Body of pancreas (tissue), 4 donors: Measurements from ENCODE around the gene LYG2. TPM values are rescaled to one million over a fixed set of nuclear protein-coding genes. Genes with fewer than 3 reads are reported as not detected.

Source experiments
- ATAC-seq: fragments of 150-250 bp; one replicate; pipeline ENCODE4 v1.9.1; 2016
- DNase-seq, 4 donors: peaks; one replicate each; pipeline ENCODE4 v3.0.0-alpha.2; 2019
- H3K27ac ChIP-seq, 4 donors: fragments of 200-600 bp; sonication (generic); 1 replicate in 3 of 4; 2 replicates in 1 of 4; pipeline versions ENCODE4 v1.5.1 to v1.6.1; 2016 to 2019; ENCODE audit warnings: mild to moderate bottlenecking in 1 of 4, mixed read lengths in 1 of 4, moderate library complexity in 1 of 4
- H3K27me3 ChIP-seq, 2 donors: fragments of 200-600 bp; sonication (generic); one replicate each; pipeline ENCODE4 v1.6.0; 2016; ENCODE audit warnings: mild to moderate bottlenecking in 1 of 2
- H3K36me3 ChIP-seq, 2 donors: fragments of 200-600 bp; sonication (generic); replicated peaks in 1 of 2; 2 replicates each; pipeline ENCODE4 v1.5.1; 2016; ENCODE audit warnings: low read depth in 2 of 2; ENCODE audit not compliant: insufficient read depth in 1 of 2
- H3K4me1 ChIP-seq: fragments of 200-600 bp; sonication (generic); one replicate; pipeline ENCODE4 v1.6.0; 2016
- H3K4me3 ChIP-seq, 2 donors: fragments of 200-600 bp; sonication (generic); 1 replicate in 1 of 2; 2 replicates in 1 of 2; pipeline ENCODE4 v1.5.1; 2016 to 2019
- H3K9me3 ChIP-seq, 3 donors: fragments of 200-600 bp; sonication (generic); 1 replicate in 2 of 3; 2 replicates in 1 of 3; pipeline ENCODE4 v1.5.1; 2016
- POLR2A ChIP-seq, 3 donors: fragments of 450-650 bp; IDR thresholded peaks; one replicate each; pipeline ENCODE4 v1.6.1; 2016; ENCODE audit warnings: antibody characterized with exemption in 3 of 3, mild to moderate bottlenecking in 2 of 3
- WGBS, 2 donors: methylation state at CpG; one replicate each; pipeline ENCODE4 v1.1.5; 2017; 5-methylcytosine and 5-hydroxymethylcytosine counted together
- intact Hi-C: fragments of 100-400 bp; cut with DNase I; formaldehyde crosslinking; loops from one replicate; pipeline ENCODE4 v1.15.1; 2023
- total RNA-seq, 2 donors: library from RNA; depleted of rRNA; stranded (reverse); fragments of >200 nt; gene quantifications; one replicate each; pipeline ENCODE4 v1.1.0, GENCODE V29; 2016
- TF ChIP-seq, protein P1 (sequence below), 7 experiments: fragments of 450-650 bp in 4 of 7; fragments of 200-600 bp in 3 of 7; sonication (generic) in 3 of 7; IDR thresholded peaks; one replicate each; pipeline ENCODE4 v1.5.1; 2016 to 2019; ENCODE audit warnings: antibody characterized with exemption in 7 of 7

Gene LYG2
- total RNA-seq, 2 donors from 2014 or later: not detected

DNA sequence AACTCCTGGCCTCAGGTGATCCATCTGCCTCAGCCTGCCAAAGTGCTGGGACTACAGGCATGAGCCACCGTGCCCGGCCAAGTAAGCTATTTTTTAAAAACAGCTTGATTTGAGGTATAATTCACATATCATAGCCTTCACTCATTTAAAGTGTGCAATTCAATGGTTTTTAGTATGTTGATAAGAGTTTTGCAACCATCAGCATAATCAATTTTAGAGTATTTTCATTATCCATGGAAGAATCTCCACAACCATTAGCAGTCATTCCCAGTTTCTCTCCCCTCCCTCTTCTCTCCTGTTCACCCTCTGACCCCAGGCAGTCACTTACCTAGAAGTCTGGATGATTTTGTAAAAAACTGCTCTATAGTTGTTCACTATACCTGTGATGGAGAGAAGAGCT is 4.7 kb upstream of the LYG2 start:
- no peaks in the 10 kb centered on the region for H3K27me3 ChIP-seq
- H3K36me3 ChIP-seq: no peaks in the 10 kb centered on the region
- intact Hi-C loops: no loop called here
- DNase-seq: no peak
- TF ChIP-seq POLR2A (IDR thresholded peaks at IDR 0.05): no peak
- TF ChIP-seq, protein P1, sequence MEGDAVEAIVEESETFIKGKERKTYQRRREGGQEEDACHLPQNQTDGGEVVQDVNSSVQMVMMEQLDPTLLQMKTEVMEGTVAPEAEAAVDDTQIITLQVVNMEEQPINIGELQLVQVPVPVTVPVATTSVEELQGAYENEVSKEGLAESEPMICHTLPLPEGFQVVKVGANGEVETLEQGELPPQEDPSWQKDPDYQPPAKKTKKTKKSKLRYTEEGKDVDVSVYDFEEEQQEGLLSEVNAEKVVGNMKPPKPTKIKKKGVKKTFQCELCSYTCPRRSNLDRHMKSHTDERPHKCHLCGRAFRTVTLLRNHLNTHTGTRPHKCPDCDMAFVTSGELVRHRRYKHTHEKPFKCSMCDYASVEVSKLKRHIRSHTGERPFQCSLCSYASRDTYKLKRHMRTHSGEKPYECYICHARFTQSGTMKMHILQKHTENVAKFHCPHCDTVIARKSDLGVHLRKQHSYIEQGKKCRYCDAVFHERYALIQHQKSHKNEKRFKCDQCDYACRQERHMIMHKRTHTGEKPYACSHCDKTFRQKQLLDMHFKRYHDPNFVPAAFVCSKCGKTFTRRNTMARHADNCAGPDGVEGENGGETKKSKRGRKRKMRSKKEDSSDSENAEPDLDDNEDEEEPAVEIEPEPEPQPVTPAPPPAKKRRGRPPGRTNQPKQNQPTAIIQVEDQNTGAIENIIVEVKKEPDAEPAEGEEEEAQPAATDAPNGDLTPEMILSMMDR (IDR thresholded peaks at IDR 0.05): no peak
- no peak overlapping the region for H3K27ac ChIP-seq
- no peaks in the 10 kb centered on the region for H3K9me3 ChIP-seq
- no peaks in the 10 kb centered on the region for H3K4me1 ChIP-seq
- no peak overlapping the region for H3K4me3 ChIP-seq
- no peak for ATAC-seq
- WGBS, 2 donors: 94 to 96% methylated on average over 2 of the region's 2 CpGs

DNA sequence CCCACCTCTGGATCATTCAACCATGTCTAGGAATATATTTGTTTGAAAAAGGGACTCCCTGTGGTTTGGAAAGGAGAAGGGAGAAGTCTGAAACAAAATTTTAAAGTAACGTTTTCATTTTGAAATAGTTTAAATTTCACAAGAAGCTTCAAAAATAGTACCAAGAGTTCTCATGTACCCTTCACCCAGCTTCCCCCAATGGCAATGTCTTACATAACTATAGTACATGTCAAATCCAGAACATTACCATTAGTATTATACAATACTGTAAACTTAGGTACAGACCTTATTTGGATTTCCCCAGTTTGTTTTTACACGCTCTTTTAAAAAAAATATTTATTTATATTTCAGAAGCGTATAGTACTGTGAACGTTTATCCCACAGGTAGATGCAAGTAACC is 4.0 kb upstream of the LYG2 start:
- H3K4me1 ChIP-seq: no peaks in the 10 kb centered on the region
- 90% methylated on average over 4 of the region's 4 CpGs for WGBS, 2 donors
- H3K27ac ChIP-seq: no peak overlapping the region
- no peak overlapping the region for H3K4me3 ChIP-seq
- ATAC-seq: no peak
- no peaks in the 10 kb centered on the region for H3K27me3 ChIP-seq
- H3K36me3 ChIP-seq: no peaks in the 10 kb centered on the region
- no peaks in the 10 kb centered on the region for H3K9me3 ChIP-seq
- no peak for DNase-seq
- TF ChIP-seq, protein P1 (IDR thresholded peaks at IDR 0.05): no peak
- intact Hi-C loops: no loop called here

DNA sequence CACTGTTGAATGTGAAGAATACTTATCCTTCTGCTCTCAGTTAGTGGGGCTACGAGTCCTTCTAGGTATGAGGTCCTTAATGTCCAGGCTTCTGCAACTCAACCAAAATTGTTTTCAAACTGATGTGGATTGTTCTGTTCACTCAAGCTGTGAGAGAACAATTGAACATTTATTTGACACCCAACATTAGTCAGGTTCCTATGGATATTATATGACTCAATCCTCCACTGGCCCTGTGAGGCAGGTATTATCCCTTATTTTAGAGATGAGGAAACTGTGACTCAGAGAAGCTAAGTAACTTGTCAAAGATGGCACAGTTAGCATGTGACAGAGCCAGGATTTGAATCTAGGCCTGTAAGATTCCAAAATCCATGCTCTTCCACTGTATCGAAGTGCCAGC is 1.2 kb upstream of the LYG2 start:
- no peaks in the 10 kb centered on the region for H3K9me3 ChIP-seq
- WGBS, 2 donors: 89 to 97% methylated on average over 2 of the region's 2 CpGs
- H3K4me1 ChIP-seq: no peaks in the 10 kb centered on the region
- H3K27ac ChIP-seq: no peak overlapping the region
- intact Hi-C loops: no loop called here
- TF ChIP-seq, protein P1 (IDR thresholded peaks at IDR 0.05): no peak
- TF ChIP-seq POLR2A (IDR thresholded peaks at IDR 0.05): no peak
- no peak for DNase-seq
- ATAC-seq: no peak
- no peaks in the 10 kb centered on the region for H3K27me3 ChIP-seq
- no peaks in the 10 kb centered on the region for H3K36me3 ChIP-seq
- H3K4me3 ChIP-seq: no peak overlapping the region

DNA sequence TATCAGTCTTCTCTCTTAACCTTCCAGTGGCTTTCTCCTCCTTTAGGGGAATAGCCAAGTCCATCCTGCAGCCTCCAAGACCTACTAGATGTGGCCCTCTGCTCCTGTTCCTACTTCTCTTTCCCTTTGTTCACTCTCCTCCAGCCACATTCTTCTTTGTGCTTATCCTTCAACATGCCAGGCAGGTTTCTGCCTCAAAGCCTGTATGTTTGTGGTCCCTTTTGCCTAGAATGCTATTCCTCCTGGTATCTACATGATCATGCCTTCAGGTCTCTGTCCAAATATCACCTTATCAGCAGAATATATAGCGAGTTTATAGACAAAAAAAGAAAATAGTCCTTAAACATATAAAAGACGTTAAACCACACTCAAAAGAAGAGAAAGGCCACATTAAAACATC is 5.5 kb downstream of the LYG2 start:
- TF ChIP-seq, protein P1 (IDR thresholded peaks at IDR 0.05): no peak
- TF ChIP-seq POLR2A (IDR thresholded peaks at IDR 0.05): no peak
- Histone ChIP-seq H3K9me3 (no peaks in the 10 kb centered on the region), H3K4me1 (no peaks in the 10 kb centered on the region), H3K36me3 (no peaks in the 10 kb centered on the region), H3K27ac (no peak overlapping the region), H3K27me3 (no peaks in the 10 kb centered on the region), H3K4me3 (no peak overlapping the region)
- 66 to 82% methylated on average over 2 of the region's 2 CpGs for WGBS, 2 donors
- ATAC-seq: no peak
- intact Hi-C loops: no loop called here
- DNase-seq: no peak

DNA sequence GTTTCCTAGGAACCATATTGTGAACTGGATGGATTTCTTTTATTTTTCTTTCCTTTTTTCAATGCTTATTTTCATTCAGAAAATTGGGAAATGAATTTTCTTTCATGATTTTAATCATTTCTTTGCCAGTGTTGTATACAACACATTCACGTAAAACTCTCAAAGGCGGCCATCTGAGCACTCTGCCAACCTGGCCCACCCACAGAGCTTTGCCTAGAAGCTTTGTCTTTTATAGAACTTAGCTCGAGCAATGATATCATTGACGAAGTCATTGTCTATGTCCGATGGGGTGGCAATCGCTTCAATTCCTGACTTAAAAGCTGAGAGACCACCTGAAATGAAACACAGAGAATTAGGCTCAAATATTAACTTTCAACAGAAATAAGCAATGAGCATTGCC is 13.3 kb downstream of the LYG2 start:
- no peak overlapping the region for H3K27ac ChIP-seq
- no peaks in the 10 kb centered on the region for H3K36me3 ChIP-seq
- intact Hi-C loops: no loop called here
- DNase-seq: no peak
- no peaks in the 10 kb centered on the region for H3K27me3 ChIP-seq
- H3K4me3 ChIP-seq: no peak overlapping the region
- TF ChIP-seq POLR2A (IDR thresholded peaks at IDR 0.05): no peak
- TF ChIP-seq, protein P1 (IDR thresholded peaks at IDR 0.05): no peak
- no peaks in the 10 kb centered on the region for H3K4me1 ChIP-seq
- no peaks in the 10 kb centered on the region for H3K9me3 ChIP-seq
- ATAC-seq: no peak
- WGBS, 2 donors: 85 to 92% methylated on average over 6 of the region's 6 CpGs
